ENCODE measurements around the gene C1D.

- TF ChIP-seq CTCF (IDR thresholded peaks at IDR 0.05; ENCODE audit: low read depth, low read length) (no peak), POLR2A (IDR thresholded peaks at IDR 0.05; ENCODE audit: extremely low read depth, insufficient read length) (no peak), MAX (IDR thresholded peaks at IDR 0.05; ENCODE audit: low read depth, low read length) (no peak)
Observed at GRCh38 chr2:68103709-68104055, 40.9 kb upstream of the C1D start.
